Fibroblast of mammary gland (primary cell): ENCODE results near the gene FAIM2.
"Not testable (repeated sequence)": the region's sequence is repeated elsewhere in the genome, so short reads cannot be mapped to it uniquely, and the experiment has no call there.

Source experiments
- DNase-seq: peaks from one replicate; pipeline ENCODE4 v3.0.0-alpha.2; 2010; ENCODE audit warnings: low read depth
- H3K4me3 ChIP-seq: 2 replicates; pipeline ENCODE4 v1.5.1; 2011; ENCODE audit warnings: low read depth, mild to moderate bottlenecking, low read length, moderate library complexity; ENCODE audit not compliant: control insufficient read depth
- TF ChIP-seq, protein P1 (sequence below): conservative IDR thresholded peaks from 2 replicates; pipeline ENCODE4 v1.5.1; 2011; ENCODE audit warnings: low read depth, low read length, inconsistent platforms; ENCODE audit not compliant: control insufficient read depth, insufficient read depth

FAIM2 gene

GRCh38 chr12:49875115-49875720, 28.5 kb downstream of the FAIM2 start:
- TF ChIP-seq, protein P1, sequence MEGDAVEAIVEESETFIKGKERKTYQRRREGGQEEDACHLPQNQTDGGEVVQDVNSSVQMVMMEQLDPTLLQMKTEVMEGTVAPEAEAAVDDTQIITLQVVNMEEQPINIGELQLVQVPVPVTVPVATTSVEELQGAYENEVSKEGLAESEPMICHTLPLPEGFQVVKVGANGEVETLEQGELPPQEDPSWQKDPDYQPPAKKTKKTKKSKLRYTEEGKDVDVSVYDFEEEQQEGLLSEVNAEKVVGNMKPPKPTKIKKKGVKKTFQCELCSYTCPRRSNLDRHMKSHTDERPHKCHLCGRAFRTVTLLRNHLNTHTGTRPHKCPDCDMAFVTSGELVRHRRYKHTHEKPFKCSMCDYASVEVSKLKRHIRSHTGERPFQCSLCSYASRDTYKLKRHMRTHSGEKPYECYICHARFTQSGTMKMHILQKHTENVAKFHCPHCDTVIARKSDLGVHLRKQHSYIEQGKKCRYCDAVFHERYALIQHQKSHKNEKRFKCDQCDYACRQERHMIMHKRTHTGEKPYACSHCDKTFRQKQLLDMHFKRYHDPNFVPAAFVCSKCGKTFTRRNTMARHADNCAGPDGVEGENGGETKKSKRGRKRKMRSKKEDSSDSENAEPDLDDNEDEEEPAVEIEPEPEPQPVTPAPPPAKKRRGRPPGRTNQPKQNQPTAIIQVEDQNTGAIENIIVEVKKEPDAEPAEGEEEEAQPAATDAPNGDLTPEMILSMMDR: no peak
- H3K4me3 ChIP-seq: no peak overlapping the region
- no peak for DNase-seq

- DNase-seq: no peak
- H3K4me3 ChIP-seq: no peak overlapping the region
- TF ChIP-seq, protein P1: no peak
Measured at GRCh38 chr12:49874142-49874897, 29.4 kb downstream of the FAIM2 start.

GRCh38 chr12:49873361-49873934, 30.3 kb downstream of the FAIM2 start:
- H3K4me3 ChIP-seq: no peak overlapping the region
- peak; percentile 49 for DNase-seq
- TF ChIP-seq, protein P1: no peak

DNA sequence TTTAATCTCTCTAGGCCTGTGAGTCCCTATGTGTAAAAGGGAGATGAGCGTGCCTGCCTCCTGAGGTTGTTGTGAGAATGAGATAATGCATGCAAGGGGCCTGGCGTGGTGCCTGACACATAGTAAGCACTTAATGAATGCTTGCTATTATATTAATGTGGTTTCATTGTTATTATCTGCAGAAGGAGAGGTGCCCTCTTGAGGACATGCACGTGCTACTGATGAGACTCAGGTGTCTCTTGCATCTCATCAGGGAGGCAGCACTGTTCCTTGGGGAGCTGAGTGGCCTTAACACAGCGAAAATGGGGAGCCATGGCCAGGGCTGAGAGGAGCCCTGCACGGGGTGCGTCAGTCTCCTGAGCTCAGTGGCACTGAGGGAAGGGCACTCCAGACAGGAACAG, 30.9 kb downstream of the FAIM2 start:
- H3K4me3 ChIP-seq: no peak overlapping the region
- TF ChIP-seq, protein P1: no peak
- peak; percentile 41 for DNase-seq

DNA sequence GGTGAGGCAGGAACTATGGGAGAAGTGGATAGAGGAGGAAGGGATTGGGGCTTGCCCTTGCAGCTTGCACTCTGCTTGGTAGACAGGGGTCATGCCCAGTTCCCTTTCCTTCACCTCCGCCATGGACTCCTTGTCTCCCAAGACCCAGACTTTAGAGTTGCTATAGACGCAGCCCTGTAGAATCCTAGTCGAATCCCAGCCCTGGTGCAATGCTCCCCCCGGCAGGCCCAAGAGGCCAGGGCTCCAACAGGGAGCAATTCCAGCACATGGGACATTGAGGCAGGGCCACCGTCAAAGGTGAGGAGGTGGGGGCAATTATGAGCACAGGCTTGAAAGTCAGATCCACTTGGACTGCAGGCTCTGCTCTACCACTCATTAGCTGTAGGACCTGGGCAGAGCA, 31.3 kb downstream of the FAIM2 start:
- TF ChIP-seq, protein P1: no peak
- DNase-seq: no peak
- no peak overlapping the region for H3K4me3 ChIP-seq

GRCh38 chr12:49871811-49872251, 31.9 kb downstream of the FAIM2 start:
- not testable (repeated sequence) for H3K4me3 ChIP-seq, DNase-seq

GRCh38 chr12:49871263-49871561, 32.5 kb downstream of the FAIM2 start:
- DNase-seq: no peak
- TF ChIP-seq, protein P1: no peak
- H3K4me3 ChIP-seq: no peak overlapping the region
